ENCODE results near the gene CPNE4.

Gene CPNE4

GRCh38 chr3:131705099-131705498, 329.7 kb downstream of the CPNE4 start:
- FAIRE-seq (no peak), DNase-seq (ENCODE audit: low spot score) (no peak)

- FAIRE-seq, result no peak
- no peak for DNase-seq (ENCODE audit: low spot score)
Observed at GRCh38 chr3:131704098-131704497, 330.7 kb downstream of the CPNE4 start.

GRCh38 chr3:131702146-131702545, 332.7 kb downstream of the CPNE4 start:
- FAIRE-seq, result no peak

GRCh38 chr3:131701153-131701770, 333.6 kb downstream of the CPNE4 start:
- DNase-seq (ENCODE audit: low spot score) (no peak), FAIRE-seq (no peak)

More at GRCh38 chr3:131702146-131702545, 332.7 kb downstream of the CPNE4 start:
- DNase-seq (ENCODE audit: low spot score), result no peak

- DNase-seq (ENCODE audit: low spot score) (no peak), FAIRE-seq (no peak)
Observed at GRCh38 chr3:131699001-131699400, 335.8 kb downstream of the CPNE4 start.

- DNase-seq (ENCODE audit: low spot score), result no peak
- FAIRE-seq, result no peak
Observed at GRCh38 chr3:131694376-131694775, 340.4 kb downstream of the CPNE4 start.

GRCh38 chr3:131692356-131692755, 342.5 kb downstream of the CPNE4 start:
- DNase-seq (ENCODE audit: low spot score) (no peak), FAIRE-seq (no peak)

GRCh38 chr3:131690800-131691199, 344.0 kb downstream of the CPNE4 start:
- FAIRE-seq (no peak), DNase-seq (ENCODE audit: low spot score) (no peak)

GRCh38 chr3:131688370-131688769, 346.4 kb downstream of the CPNE4 start:
- DNase-seq (ENCODE audit: low spot score) (peak; percentile 20), FAIRE-seq (no peak)

- DNase-seq (ENCODE audit: low spot score) (no peak), FAIRE-seq (no peak)
Observed at GRCh38 chr3:131669600-131669999, 365.2 kb downstream of the CPNE4 start.

GRCh38 chr3:131658771-131659170, 376.0 kb downstream of the CPNE4 start:
- FAIRE-seq (no peak), DNase-seq (ENCODE audit: low spot score) (no peak)

GRCh38 chr3:131658115-131658514, 376.7 kb downstream of the CPNE4 start:
- FAIRE-seq, result no peak
- no peak for DNase-seq (ENCODE audit: low spot score)

- FAIRE-seq (no peak), DNase-seq (ENCODE audit: low spot score) (no peak)
Observed at GRCh38 chr3:131655070-131655690, 379.6 kb downstream of the CPNE4 start.

GRCh38 chr3:131645638-131646037, 389.2 kb downstream of the CPNE4 start:
- FAIRE-seq, result no peak

GRCh38 chr3:131636266-131636775, 398.5 kb downstream of the CPNE4 start:
- DNase-seq (ENCODE audit: low spot score) (no peak), FAIRE-seq (no peak)

More at GRCh38 chr3:131645638-131646037, 389.2 kb downstream of the CPNE4 start:
- no peak for DNase-seq (ENCODE audit: low spot score)

- no peak for DNase-seq (ENCODE audit: low spot score)
- no peak for FAIRE-seq
Observed at GRCh38 chr3:131630807-131631206, 404.0 kb downstream of the CPNE4 start.

- DNase-seq (ENCODE audit: low spot score) (no peak), FAIRE-seq (no peak)
Observed at GRCh38 chr3:131630097-131630496, 404.7 kb downstream of the CPNE4 start.

- DNase-seq (ENCODE audit: low spot score), result no peak
- FAIRE-seq, result no peak
Observed at GRCh38 chr3:131623431-131623830, 411.4 kb downstream of the CPNE4 start.

GRCh38 chr3:131622726-131623125, 412.1 kb downstream of the CPNE4 start:
- FAIRE-seq, result no peak
- DNase-seq (ENCODE audit: low spot score), result no peak

- DNase-seq (ENCODE audit: low spot score), result no peak
Observed at GRCh38 chr3:131620977-131621376, 413.8 kb downstream of the CPNE4 start.

GRCh38 chr3:131619821-131620220, 415.0 kb downstream of the CPNE4 start:
- DNase-seq (ENCODE audit: low spot score) (no peak), FAIRE-seq (no peak)

More at GRCh38 chr3:131620977-131621376, 413.8 kb downstream of the CPNE4 start:
- no peak for FAIRE-seq

GRCh38 chr3:131616719-131617118, 418.1 kb downstream of the CPNE4 start:
- DNase-seq (ENCODE audit: low spot score) (no peak), FAIRE-seq (no peak)

GRCh38 chr3:131612745-131613144, 422.1 kb downstream of the CPNE4 start:
- FAIRE-seq (no peak), DNase-seq (ENCODE audit: low spot score) (no peak)

All from urothelium cell line (cell line).